ENCODE results near the gene RAB40B.

RAB40B gene

GRCh38 chr17:82713071-82713723 lies 14.7 kb upstream of the RAB40B start:
- no peak for DNase-seq

GRCh38 chr17:82710499-82711232 lies 12.2 kb upstream of the RAB40B start:
- no peak for DNase-seq

GRCh38 chr17:82709676-82710498 lies 11.4 kb upstream of the RAB40B start:
- no peak for DNase-seq

GRCh38 chr17:82709024-82709675 lies 10.7 kb upstream of the RAB40B start:
- no peak for DNase-seq

GRCh38 chr17:82705756-82706155 lies 7.3 kb upstream of the RAB40B start:
- no peak for DNase-seq

GRCh38 chr17:82704886-82705285 lies 6.4 kb upstream of the RAB40B start:
- no peak for DNase-seq

GRCh38 chr17:82703935-82704865 lies 5.7 kb upstream of the RAB40B start:
- no peak for DNase-seq

GRCh38 chr17:82703036-82703745 lies 4.7 kb upstream of the RAB40B start:
- DNase-seq = no peak

- no peak for DNase-seq
Measured at GRCh38 chr17:82702231-82702927, 3.9 kb upstream of the RAB40B start.

- DNase-seq = no peak
Measured at GRCh38 chr17:82699551-82699950, 1.1 kb upstream of the RAB40B start.

GRCh38 chr17:82698974-82699442 lies 510 bp upstream of the RAB40B start:
- no peak for DNase-seq

- no peak for DNase-seq
Measured at GRCh38 chr17:82697808-82698064, 762 bp downstream of the RAB40B start.

GRCh38 chr17:82696916-82697807 lies 1.3 kb downstream of the RAB40B start:
- no peak for DNase-seq

GRCh38 chr17:82696259-82696658 lies 2.2 kb downstream of the RAB40B start:
- DNase-seq = no peak

GRCh38 chr17:82694647-82695046 lies 3.9 kb downstream of the RAB40B start:
- no peak for DNase-seq

GRCh38 chr17:82693168-82693867 lies 5.2 kb downstream of the RAB40B start:
- no peak for DNase-seq

GRCh38 chr17:82692268-82692667 lies 6.2 kb downstream of the RAB40B start:
- no peak for DNase-seq

GRCh38 chr17:82691714-82692113 lies 6.8 kb downstream of the RAB40B start:
- no peak for DNase-seq
